Ramos (cell line): ENCODE data around the gene UBE3B.

Experiments
- in situ Hi-C: fragments of 300-500 bp; cut with MboI; formaldehyde crosslinking; loops from one replicate; pipeline ENCODE4 v1.14.3; 2022; ENCODE audit warnings: low sequenced_read_pairs; ENCODE audit not compliant: unreplicated experiment

The UBE3B gene

GRCh38 chr12:109563291-109564284 is 86.2 kb downstream of the UBE3B start:
- in situ Hi-C loops: no loop called here

- in situ Hi-C loops: no loop called here
Measured at GRCh38 chr12:109566424-109566823, 89.0 kb downstream of the UBE3B start.

GRCh38 chr12:109567296-109567695 is 89.9 kb downstream of the UBE3B start:
- in situ Hi-C loops: no loop called here

GRCh38 chr12:109567967-109568366 is 90.5 kb downstream of the UBE3B start:
- in situ Hi-C loops: no loop called here

GRCh38 chr12:109568486-109568885 is 91.1 kb downstream of the UBE3B start:
- in situ Hi-C loops: no loop called here

- in situ Hi-C loops: no loop called here
Measured at GRCh38 chr12:109571773-109572505, 94.5 kb downstream of the UBE3B start.

- in situ Hi-C loops: no loop called here
Measured at GRCh38 chr12:109572506-109572845, 95.0 kb downstream of the UBE3B start.

GRCh38 chr12:109573029-109573913 is 95.8 kb downstream of the UBE3B start, which contains the start of the genes MMAB and MVK:
Gene MMAB (minus strand): TSS chr12:109573504. CDS start chr12:109573480, 24 bp downstream.
Gene MVK (plus strand): TSS chr12:109573794. CDS start chr12:109574823, 1,029 bp downstream.
- in situ Hi-C loops: no loop called here

GRCh38 chr12:109573914-109574244 is 96.4 kb downstream of the UBE3B start:
- in situ Hi-C loops: no loop called here

- in situ Hi-C loops: no loop called here
Measured at GRCh38 chr12:109575683-109576082, 98.2 kb downstream of the UBE3B start.

GRCh38 chr12:109577311-109577710 is 99.9 kb downstream of the UBE3B start:
- in situ Hi-C loops: no loop called here

GRCh38 chr12:109578330-109578927 is 101.0 kb downstream of the UBE3B start:
- in situ Hi-C loops: no loop called here

- in situ Hi-C loops: no loop called here
Measured at GRCh38 chr12:109579639-109580038, 102.2 kb downstream of the UBE3B start.

GRCh38 chr12:109580272-109580671 is 102.8 kb downstream of the UBE3B start:
- in situ Hi-C loops: no loop called here

GRCh38 chr12:109580684-109581333 is 103.4 kb downstream of the UBE3B start:
- in situ Hi-C loops: no loop called here

- in situ Hi-C loops: no loop called here
Measured at GRCh38 chr12:109581334-109581691, 103.9 kb downstream of the UBE3B start.

GRCh38 chr12:109581856-109582255 is 104.4 kb downstream of the UBE3B start:
- in situ Hi-C loops: no loop called here

- in situ Hi-C loops: no loop called here
Measured at GRCh38 chr12:109582636-109583035, 105.2 kb downstream of the UBE3B start.

- in situ Hi-C loops: no loop called here
Measured at GRCh38 chr12:109583733-109584132, 106.3 kb downstream of the UBE3B start.
